GM12875 (cell line): ENCODE data around the gene ZC3H7A.

Experiments used
- H3K4me3 ChIP-seq: one replicate; pipeline ENCODE4 v1.5.1; 2011; ENCODE audit warnings: low read depth, low read length, control low read depth
- TF ChIP-seq, protein P1 (sequence below): IDR thresholded peaks from 2 replicates; pipeline ENCODE4 v1.5.1; 2011; ENCODE audit warnings: low read depth, mild to moderate bottlenecking, control low read depth, inconsistent platforms, low read length, moderate library complexity, borderline replicate concordance; ENCODE audit not compliant: insufficient read depth

ZC3H7A gene

GRCh38 chr16:11740567-11740966 is 56.5 kb downstream of the ZC3H7A start:
- TF ChIP-seq, protein P1, sequence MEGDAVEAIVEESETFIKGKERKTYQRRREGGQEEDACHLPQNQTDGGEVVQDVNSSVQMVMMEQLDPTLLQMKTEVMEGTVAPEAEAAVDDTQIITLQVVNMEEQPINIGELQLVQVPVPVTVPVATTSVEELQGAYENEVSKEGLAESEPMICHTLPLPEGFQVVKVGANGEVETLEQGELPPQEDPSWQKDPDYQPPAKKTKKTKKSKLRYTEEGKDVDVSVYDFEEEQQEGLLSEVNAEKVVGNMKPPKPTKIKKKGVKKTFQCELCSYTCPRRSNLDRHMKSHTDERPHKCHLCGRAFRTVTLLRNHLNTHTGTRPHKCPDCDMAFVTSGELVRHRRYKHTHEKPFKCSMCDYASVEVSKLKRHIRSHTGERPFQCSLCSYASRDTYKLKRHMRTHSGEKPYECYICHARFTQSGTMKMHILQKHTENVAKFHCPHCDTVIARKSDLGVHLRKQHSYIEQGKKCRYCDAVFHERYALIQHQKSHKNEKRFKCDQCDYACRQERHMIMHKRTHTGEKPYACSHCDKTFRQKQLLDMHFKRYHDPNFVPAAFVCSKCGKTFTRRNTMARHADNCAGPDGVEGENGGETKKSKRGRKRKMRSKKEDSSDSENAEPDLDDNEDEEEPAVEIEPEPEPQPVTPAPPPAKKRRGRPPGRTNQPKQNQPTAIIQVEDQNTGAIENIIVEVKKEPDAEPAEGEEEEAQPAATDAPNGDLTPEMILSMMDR: no peak
- H3K4me3 ChIP-seq: peak overlapping the region; percentile 85

- H3K4me3 ChIP-seq: no peak overlapping the region
- TF ChIP-seq, protein P1: no peak
These were observed 58.1 kb downstream of the ZC3H7A start for GRCh38 chr16:11738742-11739544.

GRCh38 chr16:11737713-11738112 is 59.3 kb downstream of the ZC3H7A start:
- no peak overlapping the region for H3K4me3 ChIP-seq
- TF ChIP-seq, protein P1: no peak

DNA sequence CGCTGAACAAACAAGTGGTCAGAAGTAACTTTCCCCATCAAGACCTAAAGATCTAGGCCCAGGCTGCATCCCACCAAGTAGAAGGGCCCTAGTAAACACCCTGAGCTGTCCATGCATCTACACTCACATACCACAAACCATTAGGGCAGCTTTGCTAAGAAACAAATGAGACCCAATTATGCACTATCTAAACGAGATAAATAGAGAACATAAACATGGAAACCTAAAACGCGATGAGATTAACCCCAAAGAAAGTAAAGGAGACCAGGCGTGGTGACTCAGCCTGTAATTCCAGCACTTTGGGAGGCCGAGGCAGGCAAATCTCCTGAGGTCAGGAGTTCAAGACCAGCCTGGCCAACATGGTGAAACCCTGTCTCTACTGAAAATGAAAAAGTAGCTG is 60.2 kb downstream of the ZC3H7A start:
- TF ChIP-seq, protein P1: no peak
- H3K4me3 ChIP-seq: no peak overlapping the region

DNA sequence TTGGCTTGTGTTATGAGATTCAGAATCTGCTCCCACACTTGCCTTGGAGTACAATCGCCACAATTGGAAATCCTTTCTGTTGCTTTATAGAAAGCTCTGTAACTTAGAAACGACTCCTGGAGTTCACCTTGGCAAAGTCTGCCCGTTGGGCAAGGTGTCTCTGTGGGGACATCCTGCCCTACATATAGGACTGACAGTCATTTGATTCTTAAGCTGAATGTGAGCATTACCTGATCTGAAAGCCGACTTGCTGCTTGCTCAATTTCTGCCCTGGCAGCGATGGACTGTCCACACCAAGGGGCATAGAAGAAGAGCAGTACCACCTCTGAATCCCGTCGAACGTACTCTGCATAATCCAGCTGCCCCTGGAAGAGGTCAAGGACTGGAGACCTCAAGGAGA is 61.3 kb downstream of the ZC3H7A start:
- no peak overlapping the region for H3K4me3 ChIP-seq
- TF ChIP-seq, protein P1: no peak

GRCh38 chr16:11734653-11735043 is 62.4 kb downstream of the ZC3H7A start:
- H3K4me3 ChIP-seq: no peak overlapping the region
- TF ChIP-seq, protein P1: no peak

DNA sequence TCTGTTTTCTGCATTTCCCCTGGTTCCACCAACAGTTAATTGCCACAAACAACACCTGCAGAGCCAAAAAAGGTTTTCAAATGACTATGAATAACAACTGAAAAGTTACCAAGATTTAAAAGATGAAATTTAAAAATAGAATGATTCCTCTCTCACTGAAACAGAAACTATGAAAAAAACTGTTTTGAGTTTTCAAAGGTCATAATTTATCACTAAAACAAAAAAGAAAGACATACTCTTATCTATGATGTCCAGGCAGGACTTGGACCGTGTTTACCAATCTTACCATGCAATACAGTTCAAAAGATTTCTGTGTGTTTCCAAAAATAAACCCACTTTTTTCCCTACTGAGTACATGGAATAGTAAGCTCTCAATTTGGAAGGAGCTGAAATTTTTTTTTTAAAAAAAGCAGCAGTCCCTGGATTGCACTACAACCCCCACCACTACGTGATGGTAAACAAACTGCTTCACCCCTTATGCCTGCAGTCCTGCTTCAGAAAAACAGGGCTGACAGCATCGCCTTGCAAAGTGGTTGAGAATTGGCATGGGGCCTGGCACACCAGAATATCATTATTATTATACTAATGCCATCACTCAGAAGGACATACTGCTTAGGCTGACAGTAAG is 62.9 kb downstream of the ZC3H7A start:
- TF ChIP-seq, protein P1: no peak
- H3K4me3 ChIP-seq: no peak overlapping the region
